ENCODE results near the gene ZNF534.

Gene ZNF534

DNA sequence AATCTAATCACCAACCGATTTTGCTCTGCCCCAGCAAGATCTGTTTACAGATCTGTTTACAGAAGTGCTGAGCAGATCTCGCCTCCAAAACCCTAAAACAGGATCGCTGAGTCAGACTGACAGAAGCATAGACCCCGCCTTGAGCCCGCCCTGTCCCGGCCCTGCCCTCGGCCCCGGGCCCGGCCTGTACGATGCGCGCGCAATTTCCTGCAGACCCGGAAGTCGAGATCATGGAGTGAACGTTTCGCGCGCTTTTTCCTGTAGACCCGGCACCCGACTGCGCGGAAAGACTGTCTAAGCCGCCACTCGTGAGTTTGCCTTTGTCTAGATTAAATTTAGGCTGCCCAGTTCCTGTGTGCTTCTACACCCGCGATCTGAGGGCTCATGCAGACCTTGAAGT lies at the start of gene ZNF534:
TSS of gene ZNF534 (plus strand) at position 212 of the 400 bp plus-strand sequence. CDS start 2,327 bp downstream, outside the sequence.
- TF ChIP-seq EGR1 (IDR thresholded peaks at IDR 0.05) (no peak), NFIC (IDR thresholded peaks at IDR 0.05) (no peak), EP300 (IDR thresholded peaks at IDR 0.05; ENCODE audit: borderline replicate concordance) (no peak), FOXM1 (IDR thresholded peaks at IDR 0.05; ENCODE audit: borderline replicate concordance, low read depth) (no peak), RAD21 (IDR thresholded peaks at IDR 0.05; ENCODE audit: low read depth) (no peak), TCF12 (IDR thresholded peaks at IDR 0.05; ENCODE audit: low read depth) (no peak), ZBTB7A (IDR thresholded peaks at IDR 0.05; ENCODE audit: low read depth) (no peak), TEAD4 (IDR thresholded peaks at IDR 0.05) (no peak), CEBPB (IDR thresholded peaks at IDR 0.05) (no peak), CREB1 (IDR thresholded peaks at IDR 0.05; ENCODE audit: low read depth) (no peak)
- TF ChIP-seq, protein P1, sequence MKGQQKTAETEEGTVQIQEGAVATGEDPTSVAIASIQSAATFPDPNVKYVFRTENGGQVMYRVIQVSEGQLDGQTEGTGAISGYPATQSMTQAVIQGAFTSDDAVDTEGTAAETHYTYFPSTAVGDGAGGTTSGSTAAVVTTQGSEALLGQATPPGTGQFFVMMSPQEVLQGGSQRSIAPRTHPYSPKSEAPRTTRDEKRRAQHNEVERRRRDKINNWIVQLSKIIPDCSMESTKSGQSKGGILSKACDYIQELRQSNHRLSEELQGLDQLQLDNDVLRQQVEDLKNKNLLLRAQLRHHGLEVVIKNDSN (IDR thresholded peaks at IDR 0.05), result no peak

DNA sequence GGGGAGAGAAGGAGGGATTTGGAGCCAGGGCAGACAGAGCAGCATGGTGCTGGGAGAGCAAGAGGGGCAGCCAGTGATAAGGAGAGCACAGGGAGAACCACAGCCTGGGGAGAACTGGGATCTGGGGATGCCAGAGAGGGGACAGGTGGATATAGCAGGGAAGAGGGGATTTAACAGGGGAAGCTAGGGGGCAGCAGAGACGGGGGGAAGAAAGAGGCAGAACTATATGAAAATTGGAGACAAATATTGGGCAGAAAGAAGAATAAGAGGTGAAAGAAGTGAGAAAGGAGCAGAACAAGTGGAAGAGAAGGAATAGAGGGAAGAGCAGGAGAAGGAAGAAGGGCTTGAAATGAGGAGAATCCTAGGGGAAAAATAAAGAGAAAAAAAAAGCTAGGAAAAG lies 37.8 kb upstream of the ZNF534 start:
- TF ChIP-seq TAF1 (IDR thresholded peaks at IDR 0.05; ENCODE audit: low read depth) (no peak), RAD21 (IDR thresholded peaks at IDR 0.05; ENCODE audit: low read depth) (no peak), EP300 (IDR thresholded peaks at IDR 0.05; ENCODE audit: borderline replicate concordance) (no peak), YY1 (IDR thresholded peaks at IDR 0.05; ENCODE audit: low read depth) (no peak), TCF12 (IDR thresholded peaks at IDR 0.05; ENCODE audit: low read depth) (no peak), NFIC (IDR thresholded peaks at IDR 0.05) (no peak), CREB1 (IDR thresholded peaks at IDR 0.05; ENCODE audit: low read depth) (no peak), EGR1 (IDR thresholded peaks at IDR 0.05) (no peak), TEAD4 (IDR thresholded peaks at IDR 0.05) (no peak), CEBPB (IDR thresholded peaks at IDR 0.05) (no peak), FOXM1 (IDR thresholded peaks at IDR 0.05; ENCODE audit: borderline replicate concordance, low read depth) (no peak), ZBTB7A (IDR thresholded peaks at IDR 0.05; ENCODE audit: low read depth) (no peak)
- TF ChIP-seq, protein P1 (IDR thresholded peaks at IDR 0.05), result no peak
- TF ChIP-seq, protein P2, sequence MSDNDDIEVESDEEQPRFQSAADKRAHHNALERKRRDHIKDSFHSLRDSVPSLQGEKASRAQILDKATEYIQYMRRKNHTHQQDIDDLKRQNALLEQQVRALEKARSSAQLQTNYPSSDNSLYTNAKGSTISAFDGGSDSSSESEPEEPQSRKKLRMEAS (IDR thresholded peaks at IDR 0.05), result no peak
- TF ChIP-seq, protein P3, sequence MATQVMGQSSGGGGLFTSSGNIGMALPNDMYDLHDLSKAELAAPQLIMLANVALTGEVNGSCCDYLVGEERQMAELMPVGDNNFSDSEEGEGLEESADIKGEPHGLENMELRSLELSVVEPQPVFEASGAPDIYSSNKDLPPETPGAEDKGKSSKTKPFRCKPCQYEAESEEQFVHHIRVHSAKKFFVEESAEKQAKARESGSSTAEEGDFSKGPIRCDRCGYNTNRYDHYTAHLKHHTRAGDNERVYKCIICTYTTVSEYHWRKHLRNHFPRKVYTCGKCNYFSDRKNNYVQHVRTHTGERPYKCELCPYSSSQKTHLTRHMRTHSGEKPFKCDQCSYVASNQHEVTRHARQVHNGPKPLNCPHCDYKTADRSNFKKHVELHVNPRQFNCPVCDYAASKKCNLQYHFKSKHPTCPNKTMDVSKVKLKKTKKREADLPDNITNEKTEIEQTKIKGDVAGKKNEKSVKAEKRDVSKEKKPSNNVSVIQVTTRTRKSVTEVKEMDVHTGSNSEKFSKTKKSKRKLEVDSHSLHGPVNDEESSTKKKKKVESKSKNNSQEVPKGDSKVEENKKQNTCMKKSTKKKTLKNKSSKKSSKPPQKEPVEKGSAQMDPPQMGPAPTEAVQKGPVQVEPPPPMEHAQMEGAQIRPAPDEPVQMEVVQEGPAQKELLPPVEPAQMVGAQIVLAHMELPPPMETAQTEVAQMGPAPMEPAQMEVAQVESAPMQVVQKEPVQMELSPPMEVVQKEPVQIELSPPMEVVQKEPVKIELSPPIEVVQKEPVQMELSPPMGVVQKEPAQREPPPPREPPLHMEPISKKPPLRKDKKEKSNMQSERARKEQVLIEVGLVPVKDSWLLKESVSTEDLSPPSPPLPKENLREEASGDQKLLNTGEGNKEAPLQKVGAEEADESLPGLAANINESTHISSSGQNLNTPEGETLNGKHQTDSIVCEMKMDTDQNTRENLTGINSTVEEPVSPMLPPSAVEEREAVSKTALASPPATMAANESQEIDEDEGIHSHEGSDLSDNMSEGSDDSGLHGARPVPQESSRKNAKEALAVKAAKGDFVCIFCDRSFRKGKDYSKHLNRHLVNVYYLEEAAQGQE (IDR thresholded peaks at IDR 0.05; ENCODE audit: low read depth), result no peak

DNA sequence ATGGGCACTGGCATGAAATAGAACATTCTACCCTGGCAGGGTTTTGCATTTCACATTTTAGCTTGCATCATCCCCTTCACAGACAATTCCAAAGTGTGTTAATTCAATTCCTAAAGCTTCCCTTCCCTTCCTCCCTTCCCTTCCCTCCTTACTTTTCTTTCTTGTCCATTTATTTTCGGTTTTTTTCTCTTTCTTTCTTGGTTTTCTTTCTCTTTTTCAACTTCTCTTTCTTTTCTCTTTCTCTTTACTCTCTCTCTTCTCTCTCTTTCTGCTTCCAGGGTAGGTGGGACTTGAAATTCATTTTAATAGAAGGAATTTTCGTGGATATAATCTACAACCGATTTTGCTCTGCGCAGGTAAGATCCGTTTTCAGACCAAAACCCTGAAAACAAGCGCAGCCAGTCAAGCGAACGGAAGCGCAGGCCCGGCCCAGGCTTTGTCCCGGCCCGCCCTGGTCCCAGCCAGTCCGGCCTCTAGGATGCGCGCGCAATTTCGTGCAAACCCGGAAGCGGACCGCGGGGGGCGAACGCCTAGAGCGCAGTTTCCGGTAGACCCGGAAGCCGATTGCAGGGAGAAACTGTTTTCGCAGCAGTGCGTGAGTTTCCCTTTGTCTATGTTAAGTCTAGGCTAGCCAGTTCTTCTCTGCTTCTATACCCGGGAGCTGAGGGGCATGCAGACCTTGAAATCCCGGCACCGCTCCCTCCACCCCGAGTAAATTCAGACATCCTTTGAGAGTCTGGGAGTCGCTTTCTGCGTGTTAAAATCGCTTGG lies 31.5 kb upstream of the ZNF534 start, which contains the start of gene ZNF528:
TSS of gene ZNF528 (plus strand) at position 540 of the 771 bp plus-strand sequence. CDS start 4,165 bp downstream, outside the sequence.
- TF ChIP-seq RAD21 (IDR thresholded peaks at IDR 0.05; ENCODE audit: low read depth) (no peak), CREB1 (IDR thresholded peaks at IDR 0.05; ENCODE audit: low read depth) (no peak), ZBTB7A (IDR thresholded peaks at IDR 0.05; ENCODE audit: low read depth) (no peak), EGR1 (IDR thresholded peaks at IDR 0.05) (no peak)
- TF ChIP-seq, protein P2 (IDR thresholded peaks at IDR 0.05), result no peak
- TF ChIP-seq, protein P1 (IDR thresholded peaks at IDR 0.05), result no peak

DNA sequence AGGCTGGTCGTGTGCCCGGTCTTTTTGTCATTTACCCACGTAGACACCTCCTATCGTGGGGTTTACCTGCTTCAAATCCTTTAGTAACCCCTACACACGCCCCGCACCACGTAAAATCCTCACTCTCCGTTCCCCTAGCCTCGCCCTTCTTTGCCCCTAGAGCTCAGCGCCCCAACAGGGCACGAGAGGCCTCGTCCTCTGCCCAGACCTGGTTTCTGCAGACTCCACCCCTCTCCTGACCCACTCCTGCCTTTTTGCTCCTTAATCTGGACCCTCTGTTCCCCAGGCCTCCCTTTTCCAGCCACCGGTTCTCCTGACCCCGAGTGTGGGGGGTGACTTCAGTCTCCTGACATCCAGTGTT lies 30.9 kb upstream of the ZNF534 start:
- TF ChIP-seq ZBTB7A (IDR thresholded peaks at IDR 0.05; ENCODE audit: low read depth) (no peak), CEBPB (IDR thresholded peaks at IDR 0.05) (no peak), YY1 (IDR thresholded peaks at IDR 0.05; ENCODE audit: low read depth) (no peak), FOXM1 (IDR thresholded peaks at IDR 0.05; ENCODE audit: borderline replicate concordance, low read depth) (no peak), CREB1 (IDR thresholded peaks at IDR 0.05; ENCODE audit: low read depth) (no peak), RAD21 (IDR thresholded peaks at IDR 0.05; ENCODE audit: low read depth) (no peak), TAF1 (IDR thresholded peaks at IDR 0.05; ENCODE audit: low read depth) (no peak), TCF12 (IDR thresholded peaks at IDR 0.05; ENCODE audit: low read depth) (no peak), EP300 (IDR thresholded peaks at IDR 0.05; ENCODE audit: borderline replicate concordance) (no peak), NFIC (IDR thresholded peaks at IDR 0.05) (no peak), EGR1 (IDR thresholded peaks at IDR 0.05) (no peak)
- TF ChIP-seq, protein P2 (IDR thresholded peaks at IDR 0.05), result no peak
- TF ChIP-seq, protein P3 (IDR thresholded peaks at IDR 0.05; ENCODE audit: low read depth), result no peak
- TF ChIP-seq, protein P1 (IDR thresholded peaks at IDR 0.05), result no peak

Data from Ishikawa (cell line).